EH (cell line): ENCODE results near the gene TSPAN4.

Experiments used
- DNase-seq: peaks from one replicate; pipeline ENCODE4 v3.0.0-alpha.2; 2015; ENCODE audit warnings: low read depth

The TSPAN4 gene

GRCh38 chr11:836700-837099, 6.0 kb upstream of the TSPAN4 start:
- DNase-seq, result no peak

GRCh38 chr11:837189-837989, 5.3 kb upstream of the TSPAN4 start:
- no peak for DNase-seq

GRCh38 chr11:837990-838307, 4.7 kb upstream of the TSPAN4 start:
- no peak for DNase-seq

DNA sequence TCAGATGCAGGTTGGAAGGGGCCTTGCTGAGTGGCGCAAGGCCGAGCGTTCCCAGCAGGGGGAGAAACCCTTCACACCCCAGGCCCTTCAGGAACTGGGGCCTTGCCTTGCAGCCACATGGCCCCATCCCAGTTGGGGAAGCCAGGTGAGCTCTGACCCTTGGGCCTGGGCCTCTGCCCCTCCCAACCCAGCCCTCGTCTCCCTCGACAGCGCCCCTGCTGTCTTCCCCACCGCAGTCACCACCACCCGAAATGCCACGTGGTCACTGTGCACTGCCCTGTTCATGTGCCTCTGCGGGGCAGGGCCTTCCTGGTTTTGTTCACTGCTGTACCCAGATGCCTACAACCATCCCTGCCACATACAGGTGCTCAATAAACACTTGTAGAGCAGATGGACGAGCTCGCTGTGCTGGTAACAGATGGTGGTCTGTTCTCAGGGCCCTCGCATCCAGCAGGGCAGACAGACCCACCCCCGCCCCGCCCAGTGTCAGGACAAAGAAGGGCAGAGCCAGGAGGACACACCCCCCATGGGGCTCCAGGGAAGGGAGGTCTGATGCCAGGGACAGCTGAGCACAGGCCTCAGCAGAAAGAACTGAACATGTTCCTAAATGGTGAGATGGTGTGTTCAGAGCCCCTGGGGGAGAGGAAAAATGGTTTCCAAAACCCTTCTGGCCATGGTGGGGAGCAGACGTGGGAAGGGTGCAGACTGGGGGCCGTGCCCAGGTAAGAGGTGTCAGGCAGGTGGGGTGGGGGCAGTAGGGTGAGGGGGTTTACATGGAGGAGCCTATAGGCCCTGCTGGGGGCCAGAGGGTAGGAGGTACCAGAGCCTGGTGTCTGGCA, 4.0 kb upstream of the TSPAN4 start:
- peak; percentile 40 for DNase-seq

- no peak for DNase-seq
Observed at GRCh38 chr11:839280-839623, 3.4 kb upstream of the TSPAN4 start.

DNA sequence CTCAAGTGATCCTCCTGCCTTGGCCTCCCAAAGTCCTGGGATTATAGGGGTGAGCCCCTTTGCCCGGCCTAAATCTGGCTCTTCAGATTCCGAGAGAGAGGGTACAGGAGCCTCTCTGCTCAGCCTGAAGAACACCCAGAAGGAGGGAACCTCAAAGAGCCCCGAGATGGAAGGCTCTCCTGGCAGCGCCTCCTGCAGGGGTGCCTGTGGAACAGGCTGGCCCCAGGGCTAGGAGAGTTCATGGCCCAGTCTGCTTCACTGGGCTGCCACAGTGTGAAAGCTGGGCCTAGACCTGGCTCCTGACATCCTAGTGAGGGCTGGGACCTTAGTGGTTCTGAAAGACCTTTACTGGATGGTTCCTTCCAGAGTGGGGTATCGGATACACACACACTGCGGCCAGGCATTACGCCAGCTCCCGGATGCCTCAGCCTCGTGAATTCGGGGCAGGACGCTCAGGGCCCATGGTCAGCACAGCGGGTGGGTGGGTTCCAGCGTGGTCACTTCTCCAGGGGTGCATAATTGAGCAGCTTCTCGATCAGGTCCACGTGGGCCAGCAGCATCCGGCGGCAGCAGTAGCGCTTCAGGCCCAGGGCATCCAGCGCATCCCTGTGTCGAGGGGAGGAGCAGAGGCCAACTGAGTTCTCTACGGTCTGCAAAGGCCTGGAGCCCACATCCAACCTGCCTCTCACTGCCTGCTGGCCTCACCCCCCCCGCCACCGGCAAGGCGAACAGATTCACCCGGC, 2.6 kb upstream of the TSPAN4 start:
- peak; percentile 31 for DNase-seq

DNA sequence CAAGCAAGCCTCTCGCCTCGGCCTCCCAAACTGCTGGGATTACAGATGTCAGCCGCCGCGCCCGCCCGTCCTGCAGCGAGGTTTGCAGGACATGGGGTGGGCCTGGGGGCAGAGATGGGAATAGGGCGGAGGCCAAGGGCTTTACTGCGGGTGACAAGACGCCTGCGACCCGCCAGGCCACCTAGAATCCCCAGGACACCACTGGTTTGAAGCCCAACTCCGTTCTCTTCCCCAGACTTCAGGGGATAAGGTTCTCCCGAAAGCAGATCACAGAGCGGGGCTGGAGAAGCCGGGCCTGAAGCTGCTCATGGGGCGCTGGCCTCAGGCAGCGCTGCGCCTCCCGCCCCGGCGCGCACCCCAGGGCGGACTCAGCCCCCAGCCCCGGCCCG, 677 bp upstream of the TSPAN4 start:
- DNase-seq, result no peak

- peak; percentile 33 for DNase-seq
Observed at GRCh38 chr11:843086-843734, 558 bp downstream of the TSPAN4 start.

DNA sequence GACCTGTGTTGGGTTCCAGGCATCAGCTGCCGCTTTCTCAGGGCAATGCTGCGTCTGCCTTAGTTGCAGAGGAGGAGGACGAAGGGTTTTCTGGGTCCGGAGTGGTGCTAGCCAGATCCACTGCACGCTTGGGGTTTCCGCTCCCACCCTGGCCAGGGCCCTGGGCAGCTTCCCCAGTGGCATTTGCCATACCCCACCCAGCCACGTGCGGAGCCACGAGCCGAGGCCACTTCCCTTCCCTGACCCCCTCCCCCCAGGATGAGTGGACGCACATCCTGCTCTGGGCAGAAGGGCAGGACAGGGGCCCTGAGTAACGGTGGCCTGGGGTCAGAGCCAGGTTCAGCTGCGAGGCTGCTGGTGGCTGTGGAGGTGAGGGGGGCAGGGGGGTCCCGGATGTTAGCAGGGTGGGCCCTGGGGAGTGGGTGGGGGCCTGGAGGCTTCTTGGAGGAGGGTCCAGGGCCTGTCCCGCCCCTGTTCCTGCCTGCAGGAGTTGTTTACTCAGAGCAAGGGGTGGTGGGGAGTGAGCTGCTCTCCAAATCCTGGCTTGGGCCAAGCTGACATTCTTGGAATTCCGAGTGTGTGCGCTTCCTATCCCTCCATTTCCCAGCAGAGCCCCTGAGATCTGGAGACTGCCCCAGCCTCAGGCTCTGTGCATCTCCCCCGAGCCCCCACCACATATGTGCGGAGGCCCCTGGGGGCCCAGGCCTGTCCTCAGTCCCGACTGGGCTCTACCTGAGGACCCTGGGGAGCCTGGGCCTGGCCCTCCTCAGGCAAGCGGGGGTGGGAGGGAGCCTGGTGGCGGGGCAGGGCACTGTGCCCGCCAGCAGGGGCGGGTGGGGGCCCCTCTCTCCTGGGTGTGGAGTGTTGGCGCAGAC, 1.4 kb downstream of the TSPAN4 start:
- DNase-seq, result peak; percentile 98

DNA sequence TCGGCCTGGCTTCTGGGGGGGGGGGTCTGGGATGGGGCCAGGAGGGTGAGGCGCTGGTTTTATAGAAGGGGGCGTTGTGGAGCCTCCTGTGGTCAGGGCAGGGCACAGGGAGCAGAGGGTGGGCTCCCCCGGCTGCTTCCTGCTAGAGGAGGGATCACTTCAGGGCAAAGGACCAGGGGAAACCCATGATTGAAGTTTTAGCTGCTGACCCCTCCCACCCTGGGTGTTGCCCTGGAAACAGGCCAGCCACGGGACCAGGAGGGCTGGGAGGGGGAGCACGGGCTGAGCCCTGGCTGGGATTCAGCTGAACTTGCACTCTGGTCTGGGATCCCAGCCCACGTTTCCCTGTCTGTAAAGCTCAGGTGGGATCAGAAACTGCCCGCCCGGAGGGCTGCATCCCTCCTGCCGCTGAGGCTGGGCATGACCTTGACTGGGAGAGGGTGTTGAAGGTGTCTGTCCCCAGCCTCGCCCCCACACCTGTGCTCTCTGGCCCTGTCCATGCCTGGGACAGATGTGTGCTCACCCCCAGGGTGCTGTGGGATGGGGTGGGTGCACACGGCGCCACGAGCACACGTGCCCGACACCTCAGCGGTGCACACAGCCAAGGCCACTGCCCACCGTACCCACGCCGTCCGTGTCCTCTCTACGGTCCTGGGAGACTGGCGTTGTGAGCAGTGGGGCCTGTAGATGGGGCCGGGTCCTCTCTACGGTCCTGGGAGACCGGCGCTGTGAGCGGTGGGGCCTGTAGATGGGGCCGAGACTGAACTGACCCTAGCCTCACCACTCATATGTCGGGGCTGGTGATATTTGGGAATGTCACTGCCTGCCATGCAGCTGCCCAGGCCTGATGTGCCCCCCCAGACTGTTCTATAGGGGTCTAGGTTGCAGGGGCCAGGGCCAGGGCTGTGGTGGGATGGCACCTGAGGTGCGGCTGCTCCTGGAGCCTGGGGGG, 2.3 kb downstream of the TSPAN4 start:
- DNase-seq, result peak; percentile 92

DNA sequence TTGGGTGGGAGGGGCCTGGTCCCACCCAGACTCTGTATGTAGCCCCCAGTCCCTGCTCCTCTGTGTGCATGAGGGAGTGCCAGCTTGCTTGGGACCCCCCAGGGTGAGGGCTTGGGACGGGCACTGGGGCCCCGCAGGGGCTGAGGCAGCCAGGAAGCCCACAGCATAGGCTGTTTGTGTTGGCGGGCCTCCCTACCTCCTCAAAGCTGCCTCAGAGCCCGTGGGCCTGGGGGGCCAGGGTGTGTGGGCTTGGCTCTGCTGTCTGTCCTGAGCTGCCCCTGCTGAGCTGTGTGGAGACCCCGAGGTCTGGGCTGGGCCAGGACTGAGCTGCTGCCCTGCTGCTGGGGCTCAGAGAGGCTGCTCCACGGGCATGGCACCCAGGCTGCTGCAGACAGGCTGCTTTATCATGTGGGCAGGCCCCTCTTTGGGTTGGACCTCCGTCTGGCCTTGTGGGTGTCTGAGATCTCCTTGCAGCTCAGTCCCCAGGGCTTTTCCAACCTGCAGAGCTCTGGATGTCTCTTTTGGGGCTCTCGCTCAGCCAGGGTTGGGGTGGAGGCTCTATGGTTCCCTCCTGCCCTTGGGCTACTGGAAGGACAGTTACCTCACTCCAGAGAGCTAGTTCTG, 3.3 kb downstream of the TSPAN4 start:
- peak; percentile 64 for DNase-seq

GRCh38 chr11:846496-847098, 3.9 kb downstream of the TSPAN4 start:
- peak; percentile 60 for DNase-seq

DNA sequence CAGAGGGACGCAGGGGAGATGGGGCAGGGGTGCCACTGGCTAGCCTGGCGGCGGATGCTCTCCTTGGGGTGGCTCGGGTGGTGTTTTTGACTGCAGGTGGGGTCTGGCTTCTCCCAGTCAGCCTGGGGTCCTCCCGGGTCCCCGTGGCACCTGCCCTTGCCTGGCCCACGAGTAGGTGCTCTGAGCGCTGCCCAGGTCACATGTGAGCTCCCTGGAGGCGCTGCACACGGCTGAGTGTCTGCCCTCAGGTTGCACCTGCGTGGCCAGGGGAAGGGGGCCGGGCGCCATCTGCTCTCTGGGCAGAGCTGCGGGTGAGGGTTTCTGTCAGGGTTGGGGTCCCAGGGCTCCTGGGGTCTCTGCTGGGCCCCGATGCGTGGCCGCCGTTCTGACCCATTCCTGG, 5.2 kb downstream of the TSPAN4 start:
- no peak for DNase-seq

DNA sequence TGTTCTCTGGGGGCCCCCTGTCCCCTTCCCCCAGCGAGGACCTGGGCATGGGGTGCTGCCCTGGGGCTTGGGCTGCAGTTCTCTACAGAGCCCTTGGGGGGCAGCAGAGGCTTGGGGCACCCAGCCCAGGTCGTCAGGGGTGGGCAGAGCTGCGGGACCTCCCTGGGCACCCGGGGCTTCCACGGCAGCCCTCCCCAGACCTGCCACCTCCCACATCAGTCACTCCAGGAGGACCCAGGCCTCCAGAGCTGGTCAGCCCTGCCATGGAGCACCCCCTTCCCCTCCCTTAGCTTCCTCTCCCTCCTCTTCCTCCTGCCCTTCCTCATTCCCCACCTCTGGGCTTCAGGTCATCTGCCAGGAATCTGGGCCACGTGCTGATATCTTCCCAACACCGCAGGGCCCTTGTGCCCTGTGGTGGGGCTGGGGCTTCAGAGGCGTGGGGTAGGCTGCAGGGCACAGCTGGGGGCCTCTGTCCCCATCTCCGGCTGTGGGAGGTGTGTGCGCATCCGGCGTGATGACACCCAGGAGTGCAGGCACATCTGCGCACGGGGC, 5.8 kb downstream of the TSPAN4 start:
- peak; percentile 52 for DNase-seq

GRCh38 chr11:849104-849824, 6.6 kb downstream of the TSPAN4 start:
- no peak for DNase-seq

GRCh38 chr11:849951-850774, 7.5 kb downstream of the TSPAN4 start:
- no peak for DNase-seq
